H1 (cell line): ENCODE measurements around the gene ZNF622. TPM values are rescaled to one million over a fixed set of nuclear protein-coding genes. Genes with fewer than 3 reads are reported as not detected.

ENCODE experiments used
- CTCF ChIA-PET: fragments of 300-600 bp; sonication (Branson Sonifier 250); formaldehyde crosslinking; loops from one replicate; lab custom pipeline; 2021; ENCODE audit not compliant: partially characterized antibody; lab: Charles Lee
- POLR2A ChIA-PET: fragments of 300-600 bp; sonication (Branson Sonifier 250); formaldehyde crosslinking; loops from one replicate; lab custom pipeline; 2021; ENCODE audit warnings: inconsistent platforms; ENCODE audit not compliant: partially characterized antibody; lab: Charles Lee
- DNase-seq, 2 experiments: peaks; one replicate each; pipeline versions ENCODE4 v3.0.0 to v3.0.0-alpha.2; 2010 to 2022; ENCODE audit warnings: low spot score in 2 of 2, low read depth in 1 of 2, mixed read lengths in 1 of 2
- FAIRE-seq: peaks from 2 replicates; lab custom pipeline; 2011; peaks lifted over from hg19 to GRCh38; lab: Jason Lieb, UNC
- H2AFZ ChIP-seq: 2 replicates; pipeline ENCODE4 v1.8.1; 2012; ENCODE audit warnings: low read length, inconsistent platforms
- H2AK5ac ChIP-seq: 2 replicates; pipeline ENCODE4 v1.6.1; 2013; ENCODE audit warnings: low read depth, low read length
- H2BK120ac ChIP-seq: replicated peaks from 2 replicates; pipeline ENCODE3; 2013; ENCODE audit warnings: low read depth, low read length, inconsistent platforms
- H2BK12ac ChIP-seq: 2 replicates; pipeline ENCODE4 v1.6.1; 2013; ENCODE audit warnings: low read depth, low read length
- H2BK15ac ChIP-seq: 2 replicates; pipeline ENCODE4 v1.6.1; 2013; ENCODE audit warnings: low read length
- H2BK20ac ChIP-seq: 2 replicates; pipeline ENCODE4 v1.6.1; 2013; ENCODE audit warnings: low read length
- H2BK5ac ChIP-seq: 2 replicates; pipeline ENCODE4 v1.6.1; 2013; ENCODE audit warnings: low read depth, low read length
- H3K14ac ChIP-seq: 2 replicates; pipeline ENCODE4 v1.6.1; 2013; ENCODE audit warnings: inconsistent platforms; ENCODE audit not compliant: insufficient read length
- H3K18ac ChIP-seq: 2 replicates; pipeline ENCODE4 v1.6.1; 2013; ENCODE audit warnings: low read length; ENCODE audit errors: extremely low read depth
- H3K23ac ChIP-seq: 2 replicates; pipeline ENCODE4 v1.6.1; 2013; ENCODE audit warnings: inconsistent platforms; ENCODE audit not compliant: insufficient read length
- H3K23me2 ChIP-seq: 2 replicates; pipeline ENCODE4 v1.6.1; 2013; ENCODE audit warnings: low read depth, low read length
- H3K27ac ChIP-seq: 2 replicates; pipeline ENCODE4 v1.6.1; 2011; ENCODE audit warnings: low read depth, low read length, inconsistent platforms
- H3K27me3 ChIP-seq, 4 experiments: replicated peaks in 1 of 4; 1 replicate in 1 of 4; 2 replicates in 3 of 4; pipeline versions ENCODE4 v1.6.1 to v1.8.1; 2011 to 2013; ENCODE audit warnings: low read length in 3 of 4, mild to moderate bottlenecking in 3 of 4, inconsistent platforms in 2 of 4, mixed read lengths in 2 of 4, moderate library complexity in 1 of 4; ENCODE audit not compliant: control insufficient read depth in 3 of 4, insufficient read depth in 3 of 4; ENCODE audit errors: extremely low read depth in 1 of 4
- H3K36me3 ChIP-seq, 4 experiments: 2 replicates each; pipeline versions ENCODE4 v1.6.1 to v1.8.1; 2011 to 2013; ENCODE audit warnings: mild to moderate bottlenecking in 4 of 4, low read length in 3 of 4, moderate library complexity in 2 of 4, control low read depth in 1 of 4, inconsistent platforms in 1 of 4; ENCODE audit not compliant: insufficient read depth in 4 of 4, control insufficient read depth in 2 of 4
- H3K4ac ChIP-seq: replicated peaks from 2 replicates; pipeline ENCODE3; 2013; ENCODE audit warnings: low read length, low read depth, mixed read lengths, inconsistent platforms; ENCODE audit not compliant: insufficient read length
- H3K4me1 ChIP-seq, 4 experiments: replicated peaks in 1 of 4; 1 replicate in 1 of 4; 2 replicates in 3 of 4; pipeline versions ENCODE4 v1.6.1 to v1.8.1; 2011 to 2013; ENCODE audit warnings: low read length in 3 of 4, inconsistent platforms in 2 of 4, mixed read lengths in 1 of 4; ENCODE audit not compliant: insufficient read depth in 4 of 4, control insufficient read depth in 3 of 4
- H3K4me2 ChIP-seq, 2 experiments: 2 replicates each; pipeline versions ENCODE4 v1.6.1 to v1.8.1; 2011 to 2013; ENCODE audit warnings: low read depth in 2 of 2, low read length in 2 of 2, control low read depth in 1 of 2, inconsistent platforms in 1 of 2, mild to moderate bottlenecking in 1 of 2; ENCODE audit not compliant: insufficient read depth in 1 of 2
- H3K4me3 ChIP-seq, 4 experiments: fragments of 200-600, 300-600 bp in 1 of 4; sonication (generic), shearing (Covaris generic), sonication (Bioruptor Twin) in 1 of 4; 2 replicates each; pipeline versions ENCODE4 v1.5.1 to v1.8.1; 2011 to 2016; ENCODE audit warnings: low read length in 4 of 4, low read depth in 3 of 4, control low read depth in 2 of 4, inconsistent platforms in 2 of 4, mild to moderate bottlenecking in 2 of 4, mixed read lengths in 1 of 4, moderate library complexity in 1 of 4; ENCODE audit not compliant: insufficient read depth in 2 of 4; ENCODE audit errors: extremely low read depth in 1 of 4
- H3K56ac ChIP-seq: replicated peaks from 2 replicates; pipeline ENCODE3; 2013; ENCODE audit warnings: low read depth, mild to moderate bottlenecking, mixed read lengths, low read length, inconsistent platforms; ENCODE audit not compliant: insufficient read length
- H3K79me1 ChIP-seq: 2 replicates; pipeline ENCODE4 v1.6.1; 2013; ENCODE audit warnings: low read depth, low read length, control low read depth
- H3K79me2 ChIP-seq, 2 experiments: 2 replicates each; pipeline versions ENCODE4 v1.6.1 to v1.8.1; 2012 to 2013; ENCODE audit warnings: low read length in 2 of 2, mild to moderate bottlenecking in 2 of 2, inconsistent platforms in 1 of 2; ENCODE audit not compliant: insufficient read depth in 2 of 2, control insufficient read depth in 1 of 2
- H3K9ac ChIP-seq, 4 experiments: replicated peaks in 1 of 4; 1 replicate in 1 of 4; 2 replicates in 3 of 4; pipeline versions ENCODE4 v1.6.1 to v1.8.1; 2011 to 2013; ENCODE audit warnings: low read depth in 3 of 4, low read length in 3 of 4, control low read depth in 2 of 4, mild to moderate bottlenecking in 2 of 4, moderate library complexity in 2 of 4, inconsistent platforms in 1 of 4; ENCODE audit errors: extremely low read depth in 1 of 4
- H3K9me3 ChIP-seq, 2 experiments: 2 replicates each; pipeline versions ENCODE4 v1.6.1 to v1.8.1; 2012 to 2013; ENCODE audit warnings: mild to moderate bottlenecking in 2 of 2, moderate library complexity in 2 of 2, control low read depth in 1 of 2, inconsistent platforms in 1 of 2, low read depth in 1 of 2, low read length in 1 of 2, mixed read lengths in 1 of 2; ENCODE audit not compliant: insufficient read depth in 2 of 2
- H4K20me1 ChIP-seq, 2 experiments: replicated peaks in 1 of 2; 2 replicates each; pipeline versions ENCODE3 to v1.8.1; 2011 to 2013; ENCODE audit warnings: inconsistent platforms in 2 of 2, low read length in 2 of 2, mild to moderate bottlenecking in 1 of 2; ENCODE audit not compliant: insufficient read depth in 2 of 2, control insufficient read depth in 1 of 2
- H4K5ac ChIP-seq: 2 replicates; pipeline ENCODE4 v1.6.1; 2013; ENCODE audit warnings: low read length, low read depth, mixed read lengths, inconsistent platforms; ENCODE audit not compliant: insufficient read length
- H4K8ac ChIP-seq: 2 replicates; pipeline ENCODE4 v1.8.0; 2013; ENCODE audit warnings: mild to moderate bottlenecking, moderate library complexity, low read length, inconsistent platforms; ENCODE audit not compliant: insufficient read depth; ENCODE audit errors: extremely low read depth
- H4K91ac ChIP-seq: replicated peaks from 2 replicates; pipeline ENCODE3; 2013; ENCODE audit warnings: low read length, mixed read lengths, inconsistent platforms; ENCODE audit not compliant: insufficient read length
- HDAC2 ChIP-seq, 2 experiments: fragments of 300-600 bp in 1 of 2; sonication (generic) in 1 of 2; IDR thresholded peaks; 2 replicates each; pipeline ENCODE4 v1.6.1; 2011 to 2012; ENCODE audit warnings: low read depth in 2 of 2, low read length in 2 of 2, mild to moderate bottlenecking in 2 of 2, moderate library complexity in 2 of 2, borderline replicate concordance in 1 of 2, inconsistent platforms in 1 of 2
- RAD21 ChIP-seq, 2 experiments: IDR thresholded peaks in 1 of 2; conservative IDR thresholded peaks in 1 of 2; 2 replicates each; pipeline ENCODE4 v1.6.1; 2011; ENCODE audit warnings: low read depth in 2 of 2, low read length in 2 of 2, improper control_type of control experiment in 1 of 2, inconsistent platforms in 1 of 2, mild to moderate bottlenecking in 1 of 2, moderate library complexity in 1 of 2
- RBBP5 ChIP-seq: IDR thresholded peaks from 2 replicates; pipeline ENCODE4 v1.7.1; 2012; ENCODE audit warnings: low read depth, mild to moderate bottlenecking, inconsistent platforms, low read length, moderate library complexity, borderline replicate concordance
- WGBS, 2 experiments: shearing (Covaris generic) in 1 of 2; methylation state at CpG; one replicate each; pipeline versions ENCODE4 v1.1.6 to v1.1.7; 2013 to 2015; ENCODE audit warnings: low lambda C conversion rate in 2 of 2, mixed read lengths in 2 of 2, inconsistent platforms in 1 of 2, low coverage in 1 of 2, missing lambda C conversion rate in 1 of 2; ENCODE audit not compliant: insufficient replicate concordance in 2 of 2, insufficient coverage in 1 of 2, insufficient read length in 1 of 2; ENCODE audit errors: extremely low coverage in 1 of 2, missing lambda C conversion rate in 1 of 2; 5-methylcytosine and 5-hydroxymethylcytosine counted together
- polyA plus RNA-seq, 7 experiments: library from polyadenylated mRNA; depleted of rRNA in 3 of 7; stranded (reverse) in 5 of 7; unstranded in 2 of 7; fragments of >200 nt in 5 of 7; fragments of 200-250 nt in 2 of 7; gene quantifications; 1 replicate in 5 of 7; 2 replicates in 1 of 7; 4 replicates in 1 of 7; pipeline versions ENCODE4 v1.2.1 to v1.2.3, GENCODE V29; 2011 to 2013; ENCODE audit warnings: missing spikeins in 2 of 7, mixed read lengths in 2 of 7
- total RNA-seq: library from RNA; stranded (reverse); fragmentation: NEBNext Ultra II Directional; extraction: Animal tissue kit (Norgen Biotek cat#: 25700); gene quantifications from 2 replicates; pipeline ENCODE4 v1.2.1, GENCODE V29; 2021
- TF ChIP-seq, protein P1 (sequence below), 3 experiments: IDR thresholded peaks; 1 replicate in 2 of 3; 2 replicates in 1 of 3; pipeline versions ENCODE4 v1.5.1 to v1.6.1; 2011; ENCODE audit warnings: low read length in 3 of 3, mild to moderate bottlenecking in 3 of 3, inconsistent platforms in 2 of 3, low read depth in 1 of 3, moderate library complexity in 1 of 3; ENCODE audit not compliant: insufficient read depth in 1 of 3; ENCODE audit errors: control extremely low read depth in 1 of 3

Gene ZNF622
- total and polyA plus RNA-seq, 2 of the 8 experiments (the other 6 are each of a cell fraction or from before 2014, with no cell fraction given) = 8.8 to 30.8 TPM

DNA sequence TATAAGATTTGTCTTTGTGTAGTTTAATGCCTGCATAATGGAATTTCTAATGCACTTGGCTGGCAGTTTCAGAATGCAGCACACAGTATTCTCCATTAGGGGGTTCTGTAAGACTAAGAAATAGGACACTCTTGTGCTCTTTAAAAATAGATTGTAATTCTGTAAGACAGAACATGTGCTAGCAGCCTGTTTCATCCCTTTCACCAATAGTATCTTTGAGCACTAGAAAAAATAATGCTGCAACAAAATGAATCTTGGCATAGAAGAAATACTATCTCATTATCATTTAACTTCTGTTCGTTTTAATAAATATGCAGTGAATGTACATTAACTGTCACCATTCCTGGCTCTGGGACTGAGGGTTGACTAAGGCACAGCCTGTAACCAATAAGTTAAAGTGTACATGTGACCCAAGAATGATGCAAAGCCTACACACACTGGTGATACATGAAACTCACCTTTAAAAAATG lies 23.8 kb upstream of the ZNF622 start:
- Histone ChIP-seq H2BK20ac (no peak overlapping the region), H3K4me1 (no peaks in the 10 kb centered on the region), H3K9me3 (0 out of 4 replicates have a peak, but pooled peaks cover 0 to 5% of the 10 kb centered on the region in 2 experiments), H3K18ac (no peak overlapping the region), H3K36me3 (no peaks in the 10 kb centered on the region), H3K23me2 (no peaks in the 10 kb centered on the region; the same call in 1 of the 2 replicates), H2BK15ac (no peak overlapping the region), H2AFZ (no peak overlapping the region), H4K20me1 (no peaks in the 10 kb centered on the region), H3K56ac (no peak overlapping the region), H2BK12ac (no peak overlapping the region), H4K5ac (no peak overlapping the region), H2BK120ac (no peak overlapping the region), H3K27ac (no peak overlapping the region), H3K4me3 (no peak overlapping the region), H3K14ac (no peak overlapping the region), H4K91ac (no peak overlapping the region), H3K9ac (no peak overlapping the region), H3K4me2 (no peak overlapping the region), H2AK5ac (no peak overlapping the region), H3K23ac (no peak overlapping the region), H2BK5ac (no peak overlapping the region), H3K27me3 (no peaks in the 10 kb centered on the region), H3K4ac (no peak overlapping the region), H3K79me2 (no peaks in the 10 kb centered on the region), H4K8ac (no peak overlapping the region), H3K79me1 (no peaks in the 10 kb centered on the region)
- FAIRE-seq = peak; percentile 68
- no peak for DNase-seq
- CTCF ChIA-PET = interaction anchor here (0.6 to 9.7 kb wide), 23 partner anchors 8 to 1624 kb away, joined by 3 to 155 read pairs (median 7); partner anchors contain the start of gene RETREG1
- WGBS, 2 experiments = 59% methylated on average over 1 of the region's 1 CpG; no CpG with 5 or more reads in 1 of the 2 experiments
- POLR2A ChIA-PET = no interaction called here
- TF ChIP-seq RBBP5 (no peak), HDAC2 (IDR thresholded peaks at IDR 0.05; ENCODE audit: borderline replicate concordance in 1 of 2, low read depth in 2 of 2, low read length in 2 of 2) (no peak), RAD21 (IDR thresholded peaks at IDR 0.05 in 1 of 2, conservative IDR thresholded peaks at IDR 0.05 in 1 of 2; ENCODE audit: low read depth in 2 of 2, low read length in 2 of 2) (peak; percentile 84 to 86)
- TF ChIP-seq, protein P1, sequence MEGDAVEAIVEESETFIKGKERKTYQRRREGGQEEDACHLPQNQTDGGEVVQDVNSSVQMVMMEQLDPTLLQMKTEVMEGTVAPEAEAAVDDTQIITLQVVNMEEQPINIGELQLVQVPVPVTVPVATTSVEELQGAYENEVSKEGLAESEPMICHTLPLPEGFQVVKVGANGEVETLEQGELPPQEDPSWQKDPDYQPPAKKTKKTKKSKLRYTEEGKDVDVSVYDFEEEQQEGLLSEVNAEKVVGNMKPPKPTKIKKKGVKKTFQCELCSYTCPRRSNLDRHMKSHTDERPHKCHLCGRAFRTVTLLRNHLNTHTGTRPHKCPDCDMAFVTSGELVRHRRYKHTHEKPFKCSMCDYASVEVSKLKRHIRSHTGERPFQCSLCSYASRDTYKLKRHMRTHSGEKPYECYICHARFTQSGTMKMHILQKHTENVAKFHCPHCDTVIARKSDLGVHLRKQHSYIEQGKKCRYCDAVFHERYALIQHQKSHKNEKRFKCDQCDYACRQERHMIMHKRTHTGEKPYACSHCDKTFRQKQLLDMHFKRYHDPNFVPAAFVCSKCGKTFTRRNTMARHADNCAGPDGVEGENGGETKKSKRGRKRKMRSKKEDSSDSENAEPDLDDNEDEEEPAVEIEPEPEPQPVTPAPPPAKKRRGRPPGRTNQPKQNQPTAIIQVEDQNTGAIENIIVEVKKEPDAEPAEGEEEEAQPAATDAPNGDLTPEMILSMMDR (IDR thresholded peaks at IDR 0.05; ENCODE audit: control extremely low read depth in 1 of 3, insufficient read depth in 1 of 3, low read depth in 1 of 3, low read length in 3 of 3) = peak in 2 of 3 experiments; percentile 53 to 63; a peak in 2 of 4 replicates
